Hematopoietic multipotent progenitor cell treated with erythropoietin and hydrocortisone succinate and interleukin-3 and kit ligand, for 4 days (in vitro differentiated cells): Measurements from ENCODE around the gene DCTN5.
"Not testable (repeated sequence)": the region's sequence is repeated elsewhere in the genome, so short reads cannot be mapped to it uniquely, and the experiment has no call there.

Source experiments
- DNase-seq: peaks from one replicate; pipeline ENCODE4 v3.0.0-alpha.2; 2015

Gene DCTN5

GRCh38 chr16:23694644-23695373, 53.5 kb downstream of the DCTN5 start:
- DNase-seq, result peak; percentile 42

GRCh38 chr16:23695756-23696155, 54.5 kb downstream of the DCTN5 start:
- no peak for DNase-seq

- no peak for DNase-seq
These were observed 57.8 kb downstream of the DCTN5 start for GRCh38 chr16:23699100-23699499.

- no peak for DNase-seq
These were observed 58.8 kb downstream of the DCTN5 start for GRCh38 chr16:23700093-23700492.

GRCh38 chr16:23700509-23700908, 59.2 kb downstream of the DCTN5 start:
- no peak for DNase-seq

GRCh38 chr16:23701045-23701444, 59.8 kb downstream of the DCTN5 start:
- DNase-seq, result no peak

GRCh38 chr16:23702951-23703350, 61.7 kb downstream of the DCTN5 start:
- no peak for DNase-seq

GRCh38 chr16:23704772-23705516, 63.7 kb downstream of the DCTN5 start:
- DNase-seq, result no peak

GRCh38 chr16:23705517-23705902, 64.2 kb downstream of the DCTN5 start:
- no peak for DNase-seq

- no peak for DNase-seq
These were observed 65.2 kb downstream of the DCTN5 start for GRCh38 chr16:23706439-23706838.

- DNase-seq, result no peak
These were observed 68.3 kb downstream of the DCTN5 start for GRCh38 chr16:23709536-23709935.

GRCh38 chr16:23710008-23710407, 68.7 kb downstream of the DCTN5 start:
- DNase-seq, result no peak

- DNase-seq, result no peak
These were observed 69.2 kb downstream of the DCTN5 start for GRCh38 chr16:23710504-23710903.

- no peak for DNase-seq
These were observed 70.5 kb downstream of the DCTN5 start for GRCh38 chr16:23711785-23712184.

GRCh38 chr16:23712976-23713375, 71.7 kb downstream of the DCTN5 start, which contains the start of gene ERN2:
Gene ERN2, minus strand, starts transcription at chr16:23713222. Its CDS starts 35 bp downstream, at chr16:23713187.
- DNase-seq, result no peak

- DNase-seq, result no peak
These were observed 75.2 kb downstream of the DCTN5 start for GRCh38 chr16:23716484-23716883.

GRCh38 chr16:23722613-23723240, 81.5 kb downstream of the DCTN5 start:
- not testable (repeated sequence) for DNase-seq

GRCh38 chr16:23724096-23724784, 83.0 kb downstream of the DCTN5 start:
- DNase-seq, result no peak

GRCh38 chr16:23724785-23725131, 83.5 kb downstream of the DCTN5 start:
- no peak for DNase-seq

GRCh38 chr16:23726710-23727109, 85.4 kb downstream of the DCTN5 start:
- no peak for DNase-seq
